ENCODE measurements around the gene NEBL. TPM values are rescaled to one million over a fixed set of nuclear protein-coding genes. Genes with fewer than 3 reads are reported as not detected.

Gene NEBL
- total and polyA plus RNA-seq, 11 donors: 187 to 855 (median 579) TPM

DNA sequence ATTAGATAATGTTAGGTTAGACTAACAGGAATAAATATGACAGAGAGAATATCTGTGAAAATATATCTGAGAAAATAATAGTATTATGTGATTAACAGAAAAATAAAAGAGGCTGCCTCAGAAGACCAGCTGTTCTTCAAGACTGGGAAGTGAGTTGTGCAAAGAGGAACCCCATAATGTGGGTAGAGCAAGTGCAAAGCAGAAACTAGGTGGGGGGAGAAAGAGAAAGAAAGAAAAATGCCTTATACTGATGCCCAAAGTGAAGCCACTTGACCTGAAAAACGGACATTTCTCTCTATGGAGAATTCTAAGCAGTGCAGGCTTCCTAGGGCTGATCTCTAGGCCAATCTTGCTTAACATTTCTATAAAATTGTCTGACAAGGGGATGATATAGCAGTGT lies 3.8 kb downstream of the NEBL start:
- DNase-seq (no peak), ATAC-seq (no peak)
- peak overlapping the region; percentile 16 to 95 (median 86) for H3K27ac ChIP-seq
- WGBS, 4 donors: 25 to 50% (median 38%) methylated on average over 1 of the region's 1 CpG
- intact Hi-C loops (cut with DNase I): loop anchor here in 5 of 10 donors (5.0 to 10.0 kb wide), 4 partner anchors 112 to 182 kb away; no protein-coding TSS in a partner anchor
- H3K27me3 ChIP-seq: no peaks in the 10 kb centered on the region
- H3K4me3 ChIP-seq: peak overlapping the region; percentile 17 to 67 (median 53)
- peaks cover 0 to 15% (median 0%) of the 10 kb centered on the region in 9 donors for H3K36me3 ChIP-seq
- H3K4me1 ChIP-seq: peaks cover 0 to 10% (median 0%) of the 10 kb centered on the region in 12 donors
- TF ChIP-seq POLR2A (IDR thresholded peaks at IDR 0.05) (no peak), CTCF (IDR thresholded peaks at IDR 0.05) (no peak)
- H3K9me3 ChIP-seq: no peaks in the 10 kb centered on the region

- intact Hi-C loops (cut with DNase I): loop anchor here in 5 of 10 donors (5.0 to 10.0 kb wide), 4 partner anchors 112 to 182 kb away; no protein-coding TSS in a partner anchor
- Histone ChIP-seq H3K4me3 (peak overlapping the region in 11 of 12 donors; percentile 6 to 67 (median 54)), H3K27ac (peak overlapping the region in 11 of 12 donors; percentile 35 to 95 (median 88))
Observed at GRCh38 chr10:20892796-20893195, 4.3 kb downstream of the NEBL start.

GRCh38 chr10:20892011-20892585 lies 5.0 kb downstream of the NEBL start:
- ATAC-seq (peak; percentile 81 to 87 (median 86)), DNase-seq (peak; percentile 46 to 82 (median 65))
- intact Hi-C loops (cut with DNase I): loop anchor here in 5 of 10 donors (5.0 to 10.0 kb wide), 4 partner anchors 113 to 183 kb away; no protein-coding TSS in a partner anchor
- H3K9me3 ChIP-seq: no peaks in the 10 kb centered on the region
- H3K36me3 ChIP-seq: peaks cover 0 to 25% (median 4%) of the 10 kb centered on the region in 9 donors
- peak in 1 of 2 donors; percentile 36 for TF ChIP-seq POLR2A (IDR thresholded peaks at IDR 0.05)
- TF ChIP-seq CTCF (IDR thresholded peaks at IDR 0.05): peak in 2 of 12 donors; percentile 10 to 17
- WGBS, 4 donors: 32 to 43% (median 36%) methylated on average over 4 of the region's 4 CpGs
- peak overlapping the region in 11 of 12 donors; percentile 35 to 95 (median 88) for H3K27ac ChIP-seq
- H3K27me3 ChIP-seq: no peaks in the 10 kb centered on the region
- H3K4me3 ChIP-seq: peak overlapping the region in 11 of 12 donors; percentile 6 to 67 (median 54)
- peaks cover 0 to 14% (median 0%) of the 10 kb centered on the region in 12 donors for H3K4me1 ChIP-seq

More at GRCh38 chr10:20892796-20893195, 4.3 kb downstream of the NEBL start:
- Histone ChIP-seq H3K27me3 (no peaks in the 10 kb centered on the region), H3K4me1 (peaks cover 0 to 10% (median 0%) of the 10 kb centered on the region in 12 donors), H3K9me3 (no peaks in the 10 kb centered on the region), H3K36me3 (peaks cover 0 to 18% (median 0%) of the 10 kb centered on the region in 9 donors)
- DNase-seq (no peak), ATAC-seq (no peak)
- TF ChIP-seq POLR2A (IDR thresholded peaks at IDR 0.05) (no peak), CTCF (IDR thresholded peaks at IDR 0.05) (no peak)
- 31 to 46% (median 38%) methylated on average over 2 of the region's 2 CpGs for WGBS, 4 donors

- WGBS, 4 donors: 24 to 37% (median 32%) methylated on average over 2 of the region's 2 CpGs
- peak; percentile 39 to 56 (median 48) for ATAC-seq
- intact Hi-C loops (cut with DNase I): loop anchor here in 5 of 10 donors (5.0 to 10.0 kb wide), 4 partner anchors 113 to 183 kb away; no protein-coding TSS in a partner anchor
- peaks cover 0 to 33% (median 4%) of the 10 kb centered on the region in 9 donors for H3K36me3 ChIP-seq
- peak overlapping the region in 11 of 12 donors; percentile 35 to 95 (median 84) for H3K27ac ChIP-seq
- H3K4me1 ChIP-seq: peaks cover 0 to 19% (median 0%) of the 10 kb centered on the region in 12 donors
- DNase-seq: no peak
- no peaks in the 10 kb centered on the region for H3K27me3 ChIP-seq
- H3K9me3 ChIP-seq: no peaks in the 10 kb centered on the region
- TF ChIP-seq CTCF (IDR thresholded peaks at IDR 0.05) (no peak), POLR2A (IDR thresholded peaks at IDR 0.05) (no peak)
- peak overlapping the region in 10 of 12 donors; percentile 6 to 67 (median 46) for H3K4me3 ChIP-seq
Observed at GRCh38 chr10:20891338-20891714, 5.8 kb downstream of the NEBL start.
